Measurements from ENCODE around the gene SNRNP25. TPM values are rescaled to one million over a fixed set of nuclear protein-coding genes. Genes with fewer than 3 reads are reported as not detected.

The SNRNP25 gene
- total and polyA plus RNA-seq, 2 experiments from 2014 or later, result 12.1 to 31.5 TPM

DNA sequence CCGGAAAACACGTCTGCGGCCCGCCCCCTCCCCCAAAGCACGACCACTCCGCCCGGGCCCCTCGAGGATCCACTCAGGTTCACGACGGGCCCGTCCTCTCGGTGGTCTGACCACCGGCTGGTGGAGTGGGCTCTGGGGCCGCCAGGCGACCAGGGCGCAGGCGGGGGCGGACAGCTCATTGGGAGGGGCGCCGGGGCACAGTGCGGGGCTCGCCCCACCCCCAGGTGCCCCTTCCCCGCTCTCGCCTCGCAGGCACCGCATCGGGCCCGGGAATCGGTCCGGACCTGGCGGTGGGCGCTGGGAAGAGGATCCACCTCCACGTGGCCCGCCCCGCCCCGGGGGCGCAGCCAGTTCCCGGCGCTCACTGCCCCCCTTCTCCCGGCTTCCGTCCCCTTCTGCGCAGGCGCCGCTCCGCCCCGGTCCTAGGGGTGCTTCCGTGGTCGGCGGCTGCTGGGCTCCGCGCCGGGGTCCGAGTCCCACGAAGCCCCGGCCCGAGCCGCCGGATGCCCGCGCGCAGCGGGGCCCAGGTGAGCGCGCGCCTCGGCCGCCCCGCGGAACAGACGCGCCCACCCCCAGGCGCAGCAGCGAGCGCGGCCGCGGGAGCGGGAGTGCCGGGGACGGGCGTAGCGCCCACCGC lies 24.3 kb downstream of the SNRNP25 start, which contains the start of gene MPG:
Gene MPG, plus strand, starts transcription at position 419 of the 637 bp plus-strand sequence. Its CDS starts 85 bp downstream, at position 504.
- TF ChIP-seq EZH2 (IDR thresholded peaks at IDR 0.05; ENCODE audit: insufficient read depth, poor library complexity, severe bottlenecking), result no peak
- TF ChIP-seq EZH2phosphoT487 (IDR thresholded peaks at IDR 0.05; ENCODE audit: insufficient read depth, low read depth), result no peak
- Histone ChIP-seq H3K9me2 (ENCODE audit: insufficient read depth) (no peaks in the 10 kb centered on the region), H3K4me2 (ENCODE audit: unreplicated experiment) (peak within 1 kb of the TSS; percentile 91), H4K20me1 (ENCODE audit: insufficient read depth) (no peaks in the 10 kb centered on the region), H3F3A (ENCODE audit: insufficient read depth) (peaks cover 23% of the 10 kb centered on the region), H3K4me1 (ENCODE audit: insufficient read depth) (peaks cover 26% of the 10 kb centered on the region), H3K9ac (peak within 1 kb of the TSS; percentile 95), H3K27me3 (replicated peaks; ENCODE audit: insufficient read depth) (no peaks in the 10 kb centered on the region), H3K36me3 (ENCODE audit: low read depth) (0 out of 2 replicates have a peak, but pooled peaks cover 9% of the 10 kb centered on the region), H3K4me3 (peak within 1 kb of the TSS; percentile 87), H3K9me3 (ENCODE audit: low read depth) (no peaks in the 10 kb centered on the region), H2AFZ (peak within 1 kb of the TSS; percentile 64), H3K79me2 (ENCODE audit: insufficient read depth) (peaks cover 31% of the 10 kb centered on the region), H3K27ac (peak within 1 kb of the TSS; percentile 98)
- DNase-seq, result peak; percentile 89
- in situ Hi-C loops (cut with MboI), result no loop called here
- 0 to 1% methylated on average over 17 to 55 of the region's 83 CpGs for WGBS, 2 experiments (ENCODE audit: low coverage in 1 of 2, low lambda C conversion rate in 2 of 2, missing lambda C conversion rate in 2 of 2)

GRCh38 chr16:78444-79150 lies 25.0 kb downstream of the SNRNP25 start:
- H3K9me2 ChIP-seq (ENCODE audit: insufficient read depth), result no peaks in the 10 kb centered on the region
- no peaks in the 10 kb centered on the region for H3K9me3 ChIP-seq (ENCODE audit: low read depth)
- no peak overlapping the region for H2AFZ ChIP-seq
- peaks cover 34% of the 10 kb centered on the region for H3K79me2 ChIP-seq (ENCODE audit: insufficient read depth)
- H3K9ac ChIP-seq, result peak overlapping the region; percentile 95
- WGBS, 2 experiments (ENCODE audit: low coverage in 1 of 2, low lambda C conversion rate in 2 of 2, missing lambda C conversion rate in 2 of 2), result 2 to 3% methylated on average over 31 to 36 of the region's 36 CpGs
- TF ChIP-seq EZH2phosphoT487 (IDR thresholded peaks at IDR 0.05; ENCODE audit: insufficient read depth, low read depth), result no peak
- TF ChIP-seq EZH2 (IDR thresholded peaks at IDR 0.05; ENCODE audit: insufficient read depth, poor library complexity, severe bottlenecking), result no peak
- H4K20me1 ChIP-seq (ENCODE audit: insufficient read depth), result no peaks in the 10 kb centered on the region
- H3K4me1 ChIP-seq (ENCODE audit: insufficient read depth), result peaks cover 27% of the 10 kb centered on the region
- in situ Hi-C loops (cut with MboI), result no loop called here
- peak overlapping the region; percentile 91 for H3K4me2 ChIP-seq (ENCODE audit: unreplicated experiment)
- H3F3A ChIP-seq (ENCODE audit: insufficient read depth), result peaks cover 28% of the 10 kb centered on the region
- H3K27ac ChIP-seq, result peak overlapping the region; percentile 98
- DNase-seq, result peak; percentile 85
- H3K27me3 ChIP-seq (replicated peaks; ENCODE audit: insufficient read depth), result no peaks in the 10 kb centered on the region
- H3K36me3 ChIP-seq (ENCODE audit: low read depth), result peaks cover 9% of the 10 kb centered on the region; the same call in 1 of the 2 replicates
- peak overlapping the region; percentile 87 for H3K4me3 ChIP-seq

DNA sequence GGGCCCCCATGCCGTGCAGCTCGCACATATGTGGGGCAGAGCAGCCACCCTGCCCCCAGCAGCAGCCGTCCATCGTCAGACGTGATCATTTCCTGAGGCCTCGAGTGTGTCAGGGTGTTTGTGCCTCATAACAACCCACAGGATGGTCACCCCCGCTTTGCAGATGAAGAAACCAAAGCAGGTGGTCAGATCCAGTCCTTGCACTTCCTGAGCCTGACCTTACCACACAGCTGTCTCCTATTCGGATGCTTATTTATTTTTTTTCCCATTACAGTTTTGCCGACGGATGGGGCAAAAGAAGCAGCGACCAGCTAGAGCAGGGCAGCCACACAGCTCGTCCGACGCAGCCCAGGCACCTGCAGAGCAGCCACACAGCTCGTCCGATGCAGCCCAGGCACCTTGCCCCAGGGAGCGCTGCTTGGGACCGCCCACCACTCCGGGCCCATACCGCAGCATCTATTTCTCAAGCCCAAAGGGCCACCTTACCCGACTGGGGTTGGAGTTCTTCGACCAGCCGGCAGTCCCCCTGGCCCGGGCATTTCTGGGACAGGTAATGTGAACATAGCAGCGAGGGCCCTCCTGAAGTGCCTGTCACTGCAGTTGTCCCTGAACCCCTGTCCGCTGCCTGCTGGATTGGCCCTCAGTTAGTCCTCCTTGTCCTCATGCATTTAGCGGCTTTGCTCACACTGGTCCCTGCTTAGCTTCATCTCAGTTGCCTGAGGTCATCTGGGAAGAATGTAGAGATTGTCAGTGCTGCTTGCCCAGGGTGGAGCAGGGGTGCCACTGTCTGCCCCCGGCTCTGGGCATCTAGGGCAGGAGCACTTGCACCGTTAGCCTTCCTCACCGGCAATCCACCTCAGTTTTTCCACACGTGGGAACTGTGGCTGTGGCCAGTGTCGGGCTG lies 25.8 kb downstream of the SNRNP25 start:
- H3K4me3 ChIP-seq, result peak overlapping the region; percentile 87
- WGBS, 2 experiments (ENCODE audit: low coverage in 1 of 2, low lambda C conversion rate in 2 of 2, missing lambda C conversion rate in 2 of 2), result 70% methylated on average over 32 of the region's 32 CpGs
- H3K4me1 ChIP-seq (ENCODE audit: insufficient read depth), result peaks cover 35% of the 10 kb centered on the region

More for the DNA sequence above, 25.8 kb downstream of the SNRNP25 start:
- Histone ChIP-seq H3K36me3 (ENCODE audit: low read depth) (peaks cover 11% of the 10 kb centered on the region; the same call in 1 of the 2 replicates), H3K9me2 (ENCODE audit: insufficient read depth) (no peaks in the 10 kb centered on the region), H3K27me3 (replicated peaks; ENCODE audit: insufficient read depth) (no peaks in the 10 kb centered on the region), H4K20me1 (ENCODE audit: insufficient read depth) (no peaks in the 10 kb centered on the region), H3K27ac (peak overlapping the region; percentile 98), H3F3A (ENCODE audit: insufficient read depth) (peaks cover 33% of the 10 kb centered on the region), H2AFZ (no peak overlapping the region), H3K79me2 (ENCODE audit: insufficient read depth) (peaks cover 34% of the 10 kb centered on the region), H3K4me2 (ENCODE audit: unreplicated experiment) (peak overlapping the region; percentile 91), H3K9ac (peak overlapping the region; percentile 95), H3K9me3 (ENCODE audit: low read depth) (no peaks in the 10 kb centered on the region)
- in situ Hi-C loops (cut with MboI), result no loop called here
- peak; percentile 62 for DNase-seq
- TF ChIP-seq EZH2 (IDR thresholded peaks at IDR 0.05; ENCODE audit: insufficient read depth, poor library complexity, severe bottlenecking) (no peak), EZH2phosphoT487 (IDR thresholded peaks at IDR 0.05; ENCODE audit: insufficient read depth, low read depth) (no peak)
